Left forelimb (tissue), 1 donor: ENCODE results near the gene RBMY1B.
"Not testable (repeated sequence)": the region's sequence is repeated elsewhere in the genome, so short reads cannot be mapped to it uniquely, and the experiment has no call there.

Experiments used
- DNase-seq: peaks from one replicate; pipeline ENCODE4 v3.0.0-alpha.2; 2018; ENCODE audit warnings: low spot score

Gene RBMY1B

DNA sequence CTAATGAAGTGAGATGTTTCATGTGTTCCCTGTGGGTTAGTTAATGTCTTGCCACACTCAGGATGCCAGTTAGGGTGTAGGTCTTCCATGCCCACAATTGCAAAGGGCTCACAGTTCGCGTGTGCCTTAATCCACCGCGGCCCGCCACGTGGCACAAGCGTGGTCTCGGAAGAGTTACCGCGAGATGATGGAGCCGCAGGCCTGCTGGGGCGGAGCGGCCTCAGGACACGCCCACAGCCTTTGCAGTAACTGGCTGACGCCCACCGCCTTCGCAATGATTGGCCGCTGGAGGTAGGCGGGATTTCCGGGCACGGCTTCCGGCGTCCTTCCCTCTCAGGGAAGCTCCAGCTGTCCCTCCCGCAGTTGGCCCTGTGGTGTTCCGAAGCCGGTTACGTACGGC, at the start of gene RBMY1B:
TSS of gene RBMY1B (plus strand) at position 301 of the 400 bp plus-strand sequence. CDS start 2,013 bp downstream, outside the sequence.
- not testable (repeated sequence) for DNase-seq

DNA sequence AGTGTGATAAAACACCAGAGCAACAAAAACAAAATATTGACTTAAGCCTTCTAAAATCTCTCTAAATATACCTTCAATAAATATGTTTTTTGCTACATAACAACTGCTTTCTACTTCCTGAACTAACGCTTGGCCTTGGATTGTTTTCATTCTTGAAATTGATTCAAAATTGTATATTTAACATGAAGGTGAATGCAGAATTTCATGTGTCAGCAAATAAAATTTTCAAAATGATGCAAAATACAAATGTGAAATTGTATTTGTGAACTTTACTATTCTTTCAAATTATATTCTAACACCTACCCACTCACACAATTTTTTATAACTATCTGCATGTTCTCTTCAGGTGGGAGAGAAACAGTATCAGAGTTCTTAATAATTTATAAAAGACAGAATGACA, 48.2 kb upstream of the RBMY1B start:
- DNase-seq: not testable (repeated sequence)

DNA sequence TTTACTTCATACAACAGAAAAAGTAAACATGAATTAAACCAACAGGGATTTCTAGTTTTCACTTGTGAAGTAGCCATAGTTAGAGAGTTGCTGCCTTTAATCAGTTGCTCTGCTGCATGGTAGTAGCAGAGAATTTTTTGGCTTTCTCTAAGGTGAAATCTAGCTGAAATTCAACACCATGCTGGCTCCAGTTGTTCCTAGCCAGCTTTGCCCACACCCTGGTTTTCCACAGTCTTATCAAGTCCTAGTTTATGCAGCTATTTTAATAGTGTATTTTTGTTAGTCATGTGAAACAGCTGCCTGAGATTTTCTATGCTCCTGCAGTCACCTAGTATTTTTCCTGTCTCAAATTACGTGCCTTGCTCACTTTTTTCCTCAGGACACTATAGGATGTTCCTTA, 28.2 kb upstream of the RBMY1B start:
- no peak for DNase-seq

DNA sequence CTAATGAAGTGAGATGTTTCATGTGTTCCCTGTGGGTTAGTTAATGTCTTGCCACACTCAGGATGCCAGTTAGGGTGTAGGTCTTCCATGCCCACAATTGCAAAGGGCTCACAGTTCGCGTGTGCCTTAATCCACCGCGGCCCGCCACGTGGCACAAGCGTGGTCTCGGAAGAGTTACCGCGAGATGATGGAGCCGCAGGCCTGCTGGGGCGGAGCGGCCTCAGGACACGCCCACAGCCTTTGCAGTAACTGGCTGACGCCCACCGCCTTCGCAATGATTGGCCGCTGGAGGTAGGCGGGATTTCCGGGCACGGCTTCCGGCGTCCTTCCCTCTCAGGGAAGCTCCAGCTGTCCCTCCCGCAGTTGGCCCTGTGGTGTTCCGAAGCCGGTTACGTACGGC, 23.4 kb downstream of the RBMY1B start, which contains the start of gene RBMY1A1:
TSS of gene RBMY1A1 (plus strand) at position 301 of the 400 bp plus-strand sequence. CDS start 2,013 bp downstream, outside the sequence.
- DNase-seq: not testable (repeated sequence)

DNA sequence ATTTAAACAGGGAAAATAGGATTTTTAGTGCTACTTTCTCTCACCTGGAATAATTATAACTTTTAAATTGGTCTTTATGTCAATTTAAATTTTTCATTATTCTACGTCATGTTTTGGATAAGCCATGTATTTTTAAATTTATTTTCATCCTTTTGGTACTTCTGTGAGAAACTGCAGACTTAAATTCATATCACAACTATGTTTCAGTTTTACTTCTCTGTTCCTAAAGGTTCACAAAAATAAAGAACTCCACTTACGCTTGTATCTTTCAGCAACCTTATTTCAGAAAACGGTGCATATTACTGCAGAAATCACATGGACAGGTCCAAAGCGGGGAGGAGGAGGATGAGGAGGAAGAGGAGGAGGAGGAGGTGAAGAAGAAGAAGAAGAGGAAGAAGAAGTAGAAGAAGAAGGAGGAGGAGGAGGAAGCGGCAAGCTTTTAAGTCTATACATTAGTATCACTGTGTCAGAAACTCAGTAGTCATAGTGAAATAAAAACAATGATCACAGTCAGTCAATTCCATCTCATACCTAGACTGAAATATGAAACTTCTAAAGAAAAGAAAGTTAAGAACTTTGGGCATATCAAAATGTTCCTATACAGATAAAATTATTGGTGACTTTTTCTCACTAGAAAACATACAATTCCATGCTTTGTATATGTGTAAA, 48.3 kb downstream of the RBMY1B start:
- not testable (repeated sequence) for DNase-seq
